ENCODE data around the gene RPRD2. TPM values are rescaled to one million over a fixed set of nuclear protein-coding genes. Genes with fewer than 3 reads are reported as not detected.

The RPRD2 gene
- total and polyA plus RNA-seq, 2 donors (not counting 1 experiment from before 2014, with no cell fraction given), result 16.6 to 49.1 TPM

- Mint-ChIP-seq H3K27me3 (no peaks in the 10 kb centered on the region), H3K9me3 (ENCODE audit: insufficient read depth) (no peaks in the 10 kb centered on the region), H3K4me3 (no peak overlapping the region), H3K27ac (no peak overlapping the region), H3K4me1 (peaks cover 15% of the 10 kb centered on the region)
- no peak for TF ChIP-seq EZH2 (IDR thresholded peaks at IDR 0.05; ENCODE audit: borderline replicate concordance, insufficient read depth, low read depth, low read length, poor library complexity, severe bottlenecking)
- no peak for TF ChIP-seq CTCF (IDR thresholded peaks at IDR 0.05)
- no peak for DNase-seq
- no peaks in the 10 kb centered on the region for H3K79me2 ChIP-seq (ENCODE audit: control insufficient read depth, insufficient read depth, low read length)
- no CpG with 5 or more reads among the region's 1 CpG for WGBS (ENCODE audit: insufficient coverage)
- intact Hi-C loops (cut with micrococcal nuclease), result no loop called here
- ChIA-PET CTCF (no interaction called here), POLR2A (no interaction called here)
- H3K27me3 ChIP-seq (replicated peaks in 1 of 4; ENCODE audit: control extremely low read depth in 1 of 4, control insufficient read depth in 3 of 4, insufficient read depth in 4 of 4, low read length in 3 of 4), result no peaks in the 10 kb centered on the region
- no peak overlapping the region for H3K27ac ChIP-seq (ENCODE audit: low read length in 2 of 2)
- no peaks in the 10 kb centered on the region for H4K20me1 ChIP-seq (ENCODE audit: control insufficient read depth, insufficient read depth, low read length, poor library complexity, severe bottlenecking)
- no peak overlapping the region for H3K4me3 ChIP-seq (ENCODE audit: control extremely low read depth in 1 of 5, extremely low read depth in 1 of 5, insufficient read depth in 1 of 5, low read depth in 2 of 5, low read length in 4 of 5)
- H3K36me3 ChIP-seq (replicated peaks in 1 of 2; ENCODE audit: control extremely low read depth in 1 of 2, control insufficient read depth in 1 of 2, extremely low read depth in 1 of 2, insufficient read depth in 2 of 2, low read length in 1 of 2), result no peaks in the 10 kb centered on the region
- no peak overlapping the region for H3K9ac ChIP-seq (ENCODE audit: low read length)
- H3K4me1 ChIP-seq (ENCODE audit: control insufficient read depth in 2 of 2, insufficient read depth in 2 of 2, low read length in 2 of 2), result peaks cover 14% of the 10 kb centered on the region in 2 donors
- no peak overlapping the region for H2AFZ ChIP-seq (ENCODE audit: insufficient read depth, low read depth, low read length, poor library complexity, severe bottlenecking)
- ATAC-seq (ENCODE audit: low read depth), result no peak
- H3K9me3 ChIP-seq (ENCODE audit: control extremely low read depth in 1 of 3, control insufficient read depth in 2 of 3, insufficient read depth in 1 of 3, low read length in 2 of 3), result peaks cover 0 to 4% (median 0%) of the 10 kb centered on the region in 3 donors
- no peak overlapping the region for H3K4me2 ChIP-seq (replicated peaks; ENCODE audit: low read depth, low read length, poor library complexity, severe bottlenecking)
These were observed 157.4 kb downstream of the RPRD2 start for GRCh38 chr1:150521196-150521968.

GRCh38 chr1:150525348-150525747, 161.4 kb downstream of the RPRD2 start:
- Histone ChIP-seq H3K9ac (ENCODE audit: low read length) (no peak overlapping the region), H3K4me1 (ENCODE audit: control insufficient read depth in 2 of 2, insufficient read depth in 2 of 2, low read length in 2 of 2) (no peaks in the 10 kb centered on the region), H4K20me1 (ENCODE audit: control insufficient read depth, insufficient read depth, low read length, poor library complexity, severe bottlenecking) (no peaks in the 10 kb centered on the region), H3K27me3 (replicated peaks in 1 of 4; ENCODE audit: control extremely low read depth in 1 of 4, control insufficient read depth in 3 of 4, insufficient read depth in 4 of 4, low read length in 3 of 4) (no peaks in the 10 kb centered on the region), H3K4me3 (ENCODE audit: control extremely low read depth in 1 of 5, extremely low read depth in 1 of 5, insufficient read depth in 1 of 5, low read depth in 2 of 5, low read length in 4 of 5) (no peak overlapping the region), H3K4me2 (replicated peaks; ENCODE audit: low read depth, low read length, poor library complexity, severe bottlenecking) (no peak overlapping the region), H3K27ac (ENCODE audit: low read length in 2 of 2) (no peak overlapping the region), H3K9me3 (ENCODE audit: control extremely low read depth in 1 of 3, control insufficient read depth in 2 of 3, insufficient read depth in 1 of 3, low read length in 2 of 3) (peaks cover 0 to 4% (median 0%) of the 10 kb centered on the region in 3 donors), H3K79me2 (ENCODE audit: control insufficient read depth, insufficient read depth, low read length) (no peaks in the 10 kb centered on the region), H3K36me3 (replicated peaks in 1 of 2; ENCODE audit: control extremely low read depth in 1 of 2, control insufficient read depth in 1 of 2, extremely low read depth in 1 of 2, insufficient read depth in 2 of 2, low read length in 1 of 2) (no peaks in the 10 kb centered on the region), H2AFZ (ENCODE audit: insufficient read depth, low read depth, low read length, poor library complexity, severe bottlenecking) (no peak overlapping the region)
- intact Hi-C loops (cut with micrococcal nuclease), result no loop called here
- no peak for DNase-seq
- no peak overlapping the region for H3K27ac Mint-ChIP-seq
- ChIA-PET CTCF (interaction anchor here (1.1 kb wide), 1 partner anchor 9 kb away, joined by 4 read pairs; no protein-coding TSS in a partner anchor), POLR2A (no interaction called here)
- no peak for TF ChIP-seq CTCF (IDR thresholded peaks at IDR 0.05)
- no peak for TF ChIP-seq EZH2 (IDR thresholded peaks at IDR 0.05; ENCODE audit: borderline replicate concordance, insufficient read depth, low read depth, low read length, poor library complexity, severe bottlenecking)
- no peak overlapping the region for H3K4me3 Mint-ChIP-seq
- H3K27me3 Mint-ChIP-seq, result no peaks in the 10 kb centered on the region
- H3K4me1 Mint-ChIP-seq, result no peaks in the 10 kb centered on the region
- ATAC-seq (ENCODE audit: low read depth), result no peak
- no peaks in the 10 kb centered on the region for H3K9me3 Mint-ChIP-seq (ENCODE audit: insufficient read depth)
- 94% methylated on average over 2 of the region's 3 CpGs for WGBS (ENCODE audit: insufficient coverage)
